ENCODE results near the gene PGA3.
"Not testable (repeated sequence)": the region's sequence is repeated elsewhere in the genome, so short reads cannot be mapped to it uniquely, and the experiment has no call there.

The PGA3 gene

GRCh38 chr11:61252332-61252731 lies 49.0 kb downstream of the PGA3 start:
- not testable (repeated sequence) for DNase-seq (ENCODE audit: low read depth); H3K4me3 ChIP-seq (replicated peaks; ENCODE audit: low read depth, low read length)

- H3K4me3 ChIP-seq (replicated peaks; ENCODE audit: low read depth, low read length), result no peak overlapping the region
- TF ChIP-seq, protein P1, sequence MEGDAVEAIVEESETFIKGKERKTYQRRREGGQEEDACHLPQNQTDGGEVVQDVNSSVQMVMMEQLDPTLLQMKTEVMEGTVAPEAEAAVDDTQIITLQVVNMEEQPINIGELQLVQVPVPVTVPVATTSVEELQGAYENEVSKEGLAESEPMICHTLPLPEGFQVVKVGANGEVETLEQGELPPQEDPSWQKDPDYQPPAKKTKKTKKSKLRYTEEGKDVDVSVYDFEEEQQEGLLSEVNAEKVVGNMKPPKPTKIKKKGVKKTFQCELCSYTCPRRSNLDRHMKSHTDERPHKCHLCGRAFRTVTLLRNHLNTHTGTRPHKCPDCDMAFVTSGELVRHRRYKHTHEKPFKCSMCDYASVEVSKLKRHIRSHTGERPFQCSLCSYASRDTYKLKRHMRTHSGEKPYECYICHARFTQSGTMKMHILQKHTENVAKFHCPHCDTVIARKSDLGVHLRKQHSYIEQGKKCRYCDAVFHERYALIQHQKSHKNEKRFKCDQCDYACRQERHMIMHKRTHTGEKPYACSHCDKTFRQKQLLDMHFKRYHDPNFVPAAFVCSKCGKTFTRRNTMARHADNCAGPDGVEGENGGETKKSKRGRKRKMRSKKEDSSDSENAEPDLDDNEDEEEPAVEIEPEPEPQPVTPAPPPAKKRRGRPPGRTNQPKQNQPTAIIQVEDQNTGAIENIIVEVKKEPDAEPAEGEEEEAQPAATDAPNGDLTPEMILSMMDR (IDR thresholded peaks at IDR 0.05; ENCODE audit: low read length, missing control alignments), result peak; percentile 99
These were observed 51.2 kb downstream of the PGA3 start for GRCh38 chr11:61254403-61255025.

GRCh38 chr11:61256710-61257482 lies 53.6 kb downstream of the PGA3 start:
- no peak overlapping the region for H3K4me3 ChIP-seq (replicated peaks; ENCODE audit: low read depth, low read length)
- TF ChIP-seq, protein P1 (IDR thresholded peaks at IDR 0.05; ENCODE audit: low read length, missing control alignments), result no peak
- no peak for DNase-seq (ENCODE audit: low read depth)

More at GRCh38 chr11:61254403-61255025, 51.2 kb downstream of the PGA3 start:
- peak; percentile 73 for DNase-seq (ENCODE audit: low read depth)

DNA sequence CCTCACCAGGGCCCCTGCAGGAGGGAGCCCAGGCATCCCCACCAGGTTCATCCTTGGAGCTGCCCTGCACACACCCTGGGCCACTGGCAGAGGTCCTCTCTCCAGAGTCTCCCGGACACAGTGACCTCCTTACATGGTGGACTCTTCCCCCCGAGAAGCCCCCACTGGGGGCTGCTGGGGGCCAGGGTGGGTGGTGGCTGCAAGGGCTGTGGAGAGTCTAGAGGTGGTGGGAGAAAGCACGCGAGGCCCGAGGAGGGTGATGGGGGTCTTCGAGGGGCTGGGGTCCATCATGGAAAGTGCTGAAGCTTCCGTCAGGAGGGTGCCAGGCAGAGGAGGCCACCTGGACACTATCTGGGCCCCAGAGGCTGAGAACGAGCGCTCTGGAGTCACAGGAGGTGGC lies 55.2 kb downstream of the PGA3 start:
- TF ChIP-seq, protein P1 (IDR thresholded peaks at IDR 0.05; ENCODE audit: low read length, missing control alignments), result no peak

DNA sequence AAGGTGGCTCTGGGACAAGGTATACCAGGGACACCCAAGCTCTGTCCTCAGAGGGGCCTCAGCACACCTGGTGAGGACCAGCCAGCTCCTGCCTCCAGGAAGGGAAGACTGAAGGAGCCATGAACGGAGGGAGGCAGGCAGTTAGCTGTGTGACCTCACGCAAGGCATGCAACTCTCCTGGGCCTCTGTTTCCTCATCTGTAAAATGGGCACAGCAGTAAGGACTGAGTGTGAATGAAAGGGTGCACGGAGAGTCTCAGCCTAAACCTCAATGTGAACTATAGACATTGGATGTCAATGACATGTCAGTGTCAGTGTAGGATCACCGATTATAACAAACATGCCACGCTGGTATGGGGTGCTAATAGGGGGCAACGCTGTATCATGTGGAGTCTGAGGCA lies 56.0 kb downstream of the PGA3 start:
- no peak for DNase-seq (ENCODE audit: low read depth)
- TF ChIP-seq, protein P1 (IDR thresholded peaks at IDR 0.05; ENCODE audit: low read length, missing control alignments), result no peak
- no peak overlapping the region for H3K4me3 ChIP-seq (replicated peaks; ENCODE audit: low read depth, low read length)

More for the DNA sequence above, 55.2 kb downstream of the PGA3 start:
- DNase-seq (ENCODE audit: low read depth), result no peak
- no peak overlapping the region for H3K4me3 ChIP-seq (replicated peaks; ENCODE audit: low read depth, low read length)

Measured in fibroblast of pulmonary artery (primary cell).